ENCODE results near the gene RASGRP2.

RASGRP2 gene

GRCh38 chr11:64691543-64691942, 52.4 kb downstream of the RASGRP2 start:
- DNase-seq: no peak

- no peak for DNase-seq
Observed at GRCh38 chr11:64690235-64690634, 53.7 kb downstream of the RASGRP2 start.

- peak; percentile 91 for DNase-seq
Observed at GRCh38 chr11:64688534-64688982, 55.4 kb downstream of the RASGRP2 start.

- DNase-seq: no peak
Observed at GRCh38 chr11:64687643-64688533, 56.1 kb downstream of the RASGRP2 start.

- peak; percentile 7 for DNase-seq
Observed at GRCh38 chr11:64687204-64687603, 56.7 kb downstream of the RASGRP2 start.

GRCh38 chr11:64686466-64687170, 57.3 kb downstream of the RASGRP2 start:
- DNase-seq: no peak

GRCh38 chr11:64685536-64685935, 58.4 kb downstream of the RASGRP2 start:
- DNase-seq: no peak

- no peak for DNase-seq
Observed at GRCh38 chr11:64684357-64684756, 59.6 kb downstream of the RASGRP2 start.

- no peak for DNase-seq
Observed at GRCh38 chr11:64681171-64681570, 62.8 kb downstream of the RASGRP2 start.

- DNase-seq: no peak
Observed at GRCh38 chr11:64679846-64680245, 64.1 kb downstream of the RASGRP2 start.

GRCh38 chr11:64677441-64678023, 66.4 kb downstream of the RASGRP2 start:
- DNase-seq: no peak
